A549 treated with AZD9567 at 1 μM for 4 hours (cell line): ENCODE measurements around the gene ORC2. TPM values are rescaled to one million over a fixed set of nuclear protein-coding genes. Genes with fewer than 3 reads are reported as not detected.

ENCODE experiments used
- total RNA-seq: library from RNA; stranded (reverse); fragments of 200-300 nt; extraction: Qiagen RNA extraction; gene quantifications from 5 replicates; pipeline ENCODE4 v1.2.3, GENCODE V29; 2022; ENCODE audit not compliant: insufficient read depth

Gene ORC2
- 11.6 to 15.1 TPM (median 13.6 TPM) in 5 replicates for total RNA-seq

DNA sequence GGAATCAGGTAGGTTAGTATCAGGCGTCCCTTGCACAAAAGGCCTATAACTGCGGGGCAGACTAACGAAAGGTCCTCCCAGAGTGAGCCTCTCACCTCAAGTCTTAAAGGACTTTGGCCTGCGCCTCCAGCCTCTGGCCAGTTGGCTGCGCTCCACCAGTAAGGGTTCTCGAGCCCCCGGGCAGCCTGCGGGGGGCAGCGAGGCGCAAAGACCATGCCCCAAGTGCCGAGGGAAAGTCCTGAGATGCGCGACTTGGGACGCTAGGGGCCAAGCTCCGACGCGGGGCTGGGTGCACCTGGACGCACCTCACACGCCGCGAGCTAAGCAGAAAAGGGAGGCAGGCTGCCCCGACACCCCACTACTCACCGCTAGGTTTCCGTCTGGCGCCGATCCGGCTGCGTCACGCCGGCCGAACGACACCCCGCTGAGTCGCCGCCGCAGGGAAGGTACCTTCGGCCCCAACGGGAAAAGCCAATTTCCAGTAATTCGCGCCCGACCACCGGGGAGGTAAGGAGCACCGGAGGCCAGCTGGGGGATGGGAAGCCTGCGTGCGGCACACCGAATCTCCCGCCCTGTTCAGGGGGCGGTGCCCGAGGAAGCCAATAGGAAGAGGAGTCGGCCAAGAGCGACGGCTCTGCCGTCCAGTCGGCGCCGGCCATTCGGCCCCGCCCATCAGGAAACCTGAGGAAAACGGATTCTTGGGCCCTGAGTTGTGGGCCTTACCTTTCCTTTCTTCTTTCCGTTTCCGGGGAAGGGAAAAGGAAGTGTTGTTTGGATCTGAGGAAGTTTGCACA, at the start of gene ORC2:
TSS of gene ORC2 (minus strand) at position 537 of the 794 bp plus-strand sequence. CDS start 5,537 bp downstream, outside the sequence.

DNA sequence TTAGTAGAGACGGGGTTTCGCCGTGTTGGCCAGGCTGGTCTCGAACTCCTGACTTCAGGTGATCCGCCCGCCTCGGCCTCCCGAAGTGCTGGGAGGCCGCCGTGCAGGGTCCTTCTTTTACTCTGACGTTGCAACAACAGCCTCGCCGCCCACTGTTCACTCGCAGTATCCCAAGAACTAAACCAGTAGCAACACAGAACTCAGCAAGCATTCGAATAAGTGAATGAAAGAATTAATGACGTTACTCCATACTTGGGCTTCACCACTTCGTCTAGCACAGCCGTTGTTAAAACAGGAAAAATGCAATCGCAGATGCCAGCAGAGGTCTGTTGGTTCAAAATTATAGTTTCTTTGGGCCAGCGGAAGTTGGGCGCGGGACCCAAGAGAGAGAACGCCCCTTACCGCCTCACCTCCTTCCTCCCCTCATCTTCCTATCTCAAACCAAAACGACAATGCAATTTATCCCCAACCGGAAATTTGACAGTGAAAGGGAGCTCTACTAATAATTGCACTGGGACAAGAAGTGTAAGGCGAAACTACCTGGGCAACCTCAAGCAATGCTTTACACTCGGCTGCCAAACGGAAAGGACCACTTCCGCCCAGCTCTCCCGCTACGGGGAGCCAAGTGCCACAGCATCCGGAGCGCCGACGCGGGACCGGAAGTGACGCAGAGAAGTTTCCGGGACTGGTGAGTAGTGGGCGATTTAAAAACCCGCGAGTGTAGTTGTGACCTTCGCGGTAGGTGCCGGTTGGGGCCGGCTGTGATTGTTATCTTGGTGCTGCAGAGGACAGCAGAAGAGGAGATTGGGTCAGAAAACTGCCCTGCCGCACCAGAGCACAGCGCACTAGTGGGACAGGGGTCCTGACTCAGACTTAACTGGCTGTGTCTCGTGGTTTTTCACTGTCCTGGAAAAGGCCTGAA, 74.5 kb downstream of the ORC2 start, which contains the start of the genes NIF3L1 and PPIL3:
TSS of gene NIF3L1 (plus strand) at position 668 of the 922 bp plus-strand sequence. CDS start 2,573 bp downstream, outside the sequence.
TSS of gene PPIL3 (minus strand) at position 374 of the 922 bp plus-strand sequence. CDS start 1,462 bp downstream, outside the sequence.

GRCh38 chr2:200864176-200865034, 99.1 kb downstream of the ORC2 start, which contains the start of gene CLK1:
CLK1 (minus strand) TSS chr2:200864658; CDS start chr2:200861862, 2,796 bp downstream.

Other genes with a start within 250 kb of the ORC2 start
- 347 to 1,010 TPM (median 419 TPM) in 5 replicates for gene BZW1, start 151.8 kb downstream of the ORC2 start, total RNA-seq
- 19.3 to 37.9 TPM (median 35.6 TPM) in 5 replicates for gene CLK1, start 99.0 kb downstream of the ORC2 start, total RNA-seq
- 20.4 to 24.7 TPM (median 22.9 TPM) in 5 replicates for gene PPIL3, start 74.6 kb downstream of the ORC2 start, total RNA-seq
- 29.5 to 36.2 TPM (median 34.8 TPM) in 5 replicates for gene NIF3L1, start 74.3 kb downstream of the ORC2 start, total RNA-seq
- gene HYCC2, start 108.0 kb upstream of the ORC2 start, total RNA-seq: 3.6 to 5.8 TPM (median 5.2 TPM) in 5 replicates
- gene NDUFB3, start 108.3 kb upstream of the ORC2 start, total RNA-seq: 135 to 146 TPM (median 138 TPM) in 5 replicates
- gene CFLAR, start 152.5 kb upstream of the ORC2 start, total RNA-seq: 71.5 to 103 TPM (median 81.5 TPM) in 5 replicates
- gene CASP10, start 219.5 kb upstream of the ORC2 start, total RNA-seq: 1.4 to 3.2 TPM (median 1.8 TPM) in 5 replicates